Vagina (tissue), 2 donors: ENCODE data around the gene ADAM30.

Source experiments
- CTCF ChIP-seq, 3 experiments: fragments of 450-650 bp in 2 of 3; fragments of 200-600 bp in 1 of 3; sonication (generic) in 1 of 3; IDR thresholded peaks; one replicate each; pipeline ENCODE4 v1.5.1; 2017 to 2019; ENCODE audit warnings: antibody characterized with exemption in 3 of 3, mild to moderate bottlenecking in 2 of 3, moderate library complexity in 2 of 3
- POLR2A ChIP-seq, 2 donors: fragments of 450-650 bp; IDR thresholded peaks; one replicate each; pipeline ENCODE4 v1.6.1; 2017; ENCODE audit warnings: antibody characterized with exemption in 2 of 2, mild to moderate bottlenecking in 2 of 2, moderate library complexity in 2 of 2
- POLR2AphosphoS5 ChIP-seq, 2 donors: sonication (generic); formaldehyde crosslinking; IDR thresholded peaks; one replicate each; pipeline ENCODE4 v1.9.0; 2017; ENCODE audit warnings: antibody characterized with exemption in 2 of 2, mild to moderate bottlenecking in 2 of 2, low read depth in 1 of 2; ENCODE audit not compliant: insufficient read depth in 1 of 2

GRCh38 chr1:119861547-119861946 is 34.8 kb downstream of the ADAM30 start:
- no peak for TF ChIP-seq CTCF (IDR thresholded peaks at IDR 0.05)
- TF ChIP-seq POLR2A (IDR thresholded peaks at IDR 0.05): no peak
- TF ChIP-seq POLR2AphosphoS5 (IDR thresholded peaks at IDR 0.05; ENCODE audit: insufficient read depth in 1 of 2, low read depth in 1 of 2): no peak
